Neural cell (in vitro differentiated cells): ENCODE measurements around the gene HDAC9.

Experiments
- CTCF ChIP-seq: fragments of 450-650 bp; IDR thresholded peaks from 2 replicates; pipeline ENCODE4 v1.5.1; 2014; ENCODE audit warnings: antibody characterized with exemption, mild to moderate bottlenecking, moderate library complexity; ENCODE audit not compliant: poor library complexity, severe bottlenecking
- EP300 ChIP-seq: fragments of 450-650 bp; conservative IDR thresholded peaks from 2 replicates; pipeline ENCODE4 v1.6.1; 2014; ENCODE audit warnings: antibody characterized with exemption, mild to moderate bottlenecking, moderate library complexity; ENCODE audit not compliant: poor library complexity, severe bottlenecking
- EZH2 ChIP-seq: fragments of 200-600, 300-800 bp; shearing (Covaris generic), sonication (generic); IDR thresholded peaks from 2 replicates; pipeline ENCODE4 v1.6.1; 2014; ENCODE audit warnings: antibody characterized with exemption, low read length, borderline replicate concordance, mild to moderate bottlenecking; ENCODE audit not compliant: insufficient read depth, poor library complexity, severe bottlenecking
- MXI1 ChIP-seq: fragments of 450-650 bp; conservative IDR thresholded peaks from 2 replicates; pipeline ENCODE4 v1.6.1; 2014; ENCODE audit warnings: antibody characterized with exemption, mild to moderate bottlenecking; ENCODE audit not compliant: poor library complexity, severe bottlenecking
- POLR2AphosphoS5 ChIP-seq: IDR thresholded peaks from 2 replicates; pipeline ENCODE4 v1.6.1; 2012
- RAD21 ChIP-seq: fragments of 450-650 bp; conservative IDR thresholded peaks from 2 replicates; pipeline ENCODE4 v1.6.1; 2014; ENCODE audit warnings: antibody characterized with exemption, mild to moderate bottlenecking, moderate library complexity
- REST ChIP-seq: IDR thresholded peaks from 2 replicates; pipeline ENCODE4 v1.6.1; 2012; ENCODE audit warnings: borderline replicate concordance
- SMC3 ChIP-seq: fragments of 450-650 bp; conservative IDR thresholded peaks from 2 replicates; pipeline ENCODE4 v1.6.1; 2014; ENCODE audit warnings: antibody characterized with exemption, mild to moderate bottlenecking, moderate library complexity; ENCODE audit not compliant: poor library complexity
- TAF1 ChIP-seq: IDR thresholded peaks from 2 replicates; pipeline ENCODE4 v1.6.1; 2012; ENCODE audit warnings: low read depth

- TF ChIP-seq CTCF (no peak), REST (no peak), TAF1 (no peak), RAD21 (no peak), POLR2AphosphoS5 (no peak), EP300 (no peak), EZH2 (no peak), MXI1 (no peak), SMC3 (no peak)
Measured at GRCh38 chr7:19015098-19015497, 519.5 kb downstream of the HDAC9 start.
